Transverse colon (tissue), 4 donors: Measurements from ENCODE around the gene ENTHD1.

Experiments used
- EP300 ChIP-seq: sonication (generic); formaldehyde crosslinking; IDR thresholded peaks from one replicate; pipeline ENCODE4 v1.6.1; 2017; ENCODE audit warnings: antibody characterized with exemption, low read depth
- POLR2A ChIP-seq: fragments of 450-650 bp; IDR thresholded peaks from one replicate; pipeline ENCODE4 v1.6.1; 2016; ENCODE audit warnings: antibody characterized with exemption, mild to moderate bottlenecking, moderate library complexity
- POLR2AphosphoS5 ChIP-seq, 3 donors: sonication (generic); formaldehyde crosslinking; IDR thresholded peaks; one replicate each; pipeline ENCODE4 v1.6.1; 2016; ENCODE audit warnings: antibody characterized with exemption in 3 of 3
- TF ChIP-seq, protein P1 (sequence below), 5 experiments: fragments of 200-600 bp in 3 of 5; fragments of 450-650 bp in 2 of 5; sonication (generic) in 3 of 5; IDR thresholded peaks; 1 replicate in 2 of 5; 2 replicates in 3 of 5; pipeline ENCODE4 v1.5.1; 2016 to 2017; ENCODE audit warnings: antibody characterized with exemption in 5 of 5, inconsistent platforms in 3 of 5, mild to moderate bottlenecking in 2 of 5, moderate library complexity in 1 of 5

DNA sequence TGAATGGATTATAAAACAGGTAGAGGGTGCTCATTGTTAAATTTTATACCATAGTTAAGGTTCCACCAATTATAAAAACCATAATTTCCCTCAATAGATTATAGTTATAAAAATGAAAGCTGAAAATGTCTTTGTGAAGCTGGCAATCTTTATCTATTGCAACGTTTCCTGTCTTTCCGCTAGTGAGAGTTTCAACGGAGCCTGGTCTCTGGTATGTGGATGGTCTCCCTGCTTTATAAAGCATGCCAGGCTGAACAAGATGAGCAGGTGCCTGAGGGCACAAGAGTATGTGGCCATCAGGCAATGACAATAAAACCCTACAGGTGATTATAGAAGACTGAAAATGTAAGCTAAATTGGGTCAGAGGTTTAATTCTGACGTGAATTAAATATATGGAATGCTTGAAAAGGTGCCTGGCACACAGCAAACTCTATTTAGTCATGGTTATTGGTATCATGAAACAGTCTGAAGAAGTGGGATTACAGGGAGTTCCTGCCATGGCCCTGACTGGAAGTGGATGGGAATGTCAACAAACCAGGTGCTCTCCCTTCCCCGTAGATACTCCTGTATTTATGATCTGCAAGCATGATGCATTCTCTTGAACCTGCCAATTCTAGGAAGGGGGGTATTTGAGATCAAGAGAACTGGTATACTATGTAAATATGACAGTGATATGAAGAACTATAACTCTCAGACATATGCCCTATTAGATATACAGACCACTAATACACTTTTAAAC lies 115.7 kb downstream of the ENTHD1 start:
- TF ChIP-seq, protein P1, sequence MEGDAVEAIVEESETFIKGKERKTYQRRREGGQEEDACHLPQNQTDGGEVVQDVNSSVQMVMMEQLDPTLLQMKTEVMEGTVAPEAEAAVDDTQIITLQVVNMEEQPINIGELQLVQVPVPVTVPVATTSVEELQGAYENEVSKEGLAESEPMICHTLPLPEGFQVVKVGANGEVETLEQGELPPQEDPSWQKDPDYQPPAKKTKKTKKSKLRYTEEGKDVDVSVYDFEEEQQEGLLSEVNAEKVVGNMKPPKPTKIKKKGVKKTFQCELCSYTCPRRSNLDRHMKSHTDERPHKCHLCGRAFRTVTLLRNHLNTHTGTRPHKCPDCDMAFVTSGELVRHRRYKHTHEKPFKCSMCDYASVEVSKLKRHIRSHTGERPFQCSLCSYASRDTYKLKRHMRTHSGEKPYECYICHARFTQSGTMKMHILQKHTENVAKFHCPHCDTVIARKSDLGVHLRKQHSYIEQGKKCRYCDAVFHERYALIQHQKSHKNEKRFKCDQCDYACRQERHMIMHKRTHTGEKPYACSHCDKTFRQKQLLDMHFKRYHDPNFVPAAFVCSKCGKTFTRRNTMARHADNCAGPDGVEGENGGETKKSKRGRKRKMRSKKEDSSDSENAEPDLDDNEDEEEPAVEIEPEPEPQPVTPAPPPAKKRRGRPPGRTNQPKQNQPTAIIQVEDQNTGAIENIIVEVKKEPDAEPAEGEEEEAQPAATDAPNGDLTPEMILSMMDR (IDR thresholded peaks at IDR 0.05) = no peak
- TF ChIP-seq POLR2A = no peak
- TF ChIP-seq EP300 = no peak
- TF ChIP-seq POLR2AphosphoS5 (IDR thresholded peaks at IDR 0.05) = no peak
